Activated T-helper 1 cell treated with anti-CD3 and anti-CD28 coated beads, Interleukin-12 subunit alpha, Interleukin-12 subunit beta, Interleukin-2, Interleukin-4 antibody, amounts not matched to agents 30 ng/mL and 10 ng/mL and 1 ng/mL, durations not matched to agents 14 hours and 24 hours and 36 hours (primary cell): ENCODE results near the gene ZNF527. TPM values are rescaled to one million over a fixed set of nuclear protein-coding genes. Genes with fewer than 3 reads are reported as not detected.
"Not testable (repeated sequence)": the region's sequence is repeated elsewhere in the genome, so short reads cannot be mapped to it uniquely, and the experiment has no call there.

Source experiments
- DNase-seq: peaks from one replicate; pipeline ENCODE4 v3.0.0; 2021; ENCODE audit warnings: low spot score
- H3K27ac Mint-ChIP-seq: one replicate; pipeline ENCODE4 v1.8.0; 2021; ENCODE audit warnings: mild to moderate bottlenecking, mixed read lengths
- H3K27me3 Mint-ChIP-seq: one replicate; pipeline ENCODE4 v1.8.0; 2022; ENCODE audit warnings: mild to moderate bottlenecking, moderate library complexity, mixed read lengths; ENCODE audit not compliant: insufficient read depth
- H3K36me3 Mint-ChIP-seq: one replicate; pipeline ENCODE4 v1.8.0; 2021; ENCODE audit warnings: low read depth, mixed read lengths
- H3K4me1 Mint-ChIP-seq: one replicate; pipeline ENCODE4 v1.8.0; 2021; ENCODE audit warnings: low read depth, mixed read lengths
- H3K4me3 Mint-ChIP-seq: one replicate; pipeline ENCODE4 v1.8.0; 2021; ENCODE audit warnings: mild to moderate bottlenecking, moderate library complexity, mixed read lengths
- H3K9me3 Mint-ChIP-seq: one replicate; pipeline ENCODE4 v1.8.0; 2021; ENCODE audit warnings: mixed read lengths
- intact Hi-C: fragments of 100-400 bp; cut with micrococcal nuclease; formaldehyde crosslinking; loops from one replicate; pipeline ENCODE4 v1.15.1; 2024
- total RNA-seq: library from RNA; stranded (reverse); gene quantifications from 2 replicates; pipeline ENCODE4 v1.2.3, GENCODE V29; 2022

The ZNF527 gene
- total RNA-seq, 1 donor from 2014 or later: 4.5 TPM

GRCh38 chr19:37370386-37370879 lies 466 bp upstream of the ZNF527 start:
- intact Hi-C loops: loop anchor here (1.0 to 5.0 kb wide), 9 partner anchors 38 to 1156 kb away; partner anchors contain the start of genes CATSPERG, ZFP14, ZNF146 and ZNF383
- H3K36me3 Mint-ChIP-seq, H3K27me3 Mint-ChIP-seq, DNase-seq: not testable (repeated sequence)
- Mint-ChIP-seq H3K4me1 (peaks cover 13% of the 10 kb centered on the region), H3K4me3 (peak overlapping the region; percentile 99), H3K9me3 (peaks cover 31% of the 10 kb centered on the region), H3K27ac (peak overlapping the region; percentile 87)

- no peak overlapping the region for H3K4me3 Mint-ChIP-seq
- intact Hi-C loops: no loop called here
- H3K9me3 Mint-ChIP-seq: peaks cover 80% of the 10 kb centered on the region
These were observed 18.3 kb downstream of the ZNF527 start for GRCh38 chr19:37389234-37389633.

GRCh38 chr19:37391399-37391798 lies 20.5 kb downstream of the ZNF527 start:
- H3K27ac Mint-ChIP-seq, H3K27me3 Mint-ChIP-seq, H3K4me3 Mint-ChIP-seq, H3K4me1 Mint-ChIP-seq, intact Hi-C loops, DNase-seq: not testable (repeated sequence)
- Mint-ChIP-seq H3K9me3 (peaks cover 75% of the 10 kb centered on the region), H3K36me3 (peaks cover 24% of the 10 kb centered on the region)

More at GRCh38 chr19:37389234-37389633, 18.3 kb downstream of the ZNF527 start:
- H3K4me1 Mint-ChIP-seq: no peaks in the 10 kb centered on the region
- H3K27me3 Mint-ChIP-seq: no peaks in the 10 kb centered on the region
- H3K36me3 Mint-ChIP-seq: peaks cover 36% of the 10 kb centered on the region
- H3K27ac Mint-ChIP-seq: no peak overlapping the region
- no peak for DNase-seq

GRCh38 chr19:37401078-37401477 lies 30.2 kb downstream of the ZNF527 start:
- Mint-ChIP-seq H3K4me1 (no peaks in the 10 kb centered on the region), H3K27ac (no peak overlapping the region), H3K9me3 (peaks cover 75% of the 10 kb centered on the region), H3K27me3 (no peaks in the 10 kb centered on the region), H3K36me3 (no peaks in the 10 kb centered on the region), H3K4me3 (no peak overlapping the region)
- DNase-seq: no peak
- intact Hi-C loops: no loop called here

DNA sequence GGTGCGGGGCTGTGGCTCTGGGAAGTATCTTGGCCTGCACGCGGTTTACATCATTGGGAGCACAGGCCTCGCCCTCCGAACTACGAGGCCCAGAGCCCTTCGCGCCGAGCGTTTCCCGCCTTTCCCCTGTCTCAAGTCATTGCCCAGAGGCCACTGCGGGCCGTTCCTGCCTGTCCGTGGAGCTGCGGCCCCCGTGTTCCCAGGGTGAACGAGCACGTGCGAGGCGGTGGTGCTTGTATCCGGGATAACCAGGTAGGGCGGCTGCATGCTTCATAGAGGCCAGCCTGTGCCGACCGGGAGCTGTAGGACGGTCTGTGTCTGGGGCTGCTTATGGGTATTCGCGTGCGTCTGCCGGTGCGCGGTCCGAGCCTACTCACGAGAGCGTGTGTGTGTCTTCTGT lies 32.5 kb downstream of the ZNF527 start:
- Mint-ChIP-seq H3K27ac (no peak overlapping the region), H3K27me3 (no peaks in the 10 kb centered on the region), H3K9me3 (peaks cover 85% of the 10 kb centered on the region), H3K4me3 (no peak overlapping the region), H3K4me1 (no peaks in the 10 kb centered on the region), H3K36me3 (no peaks in the 10 kb centered on the region)
- DNase-seq: no peak
- intact Hi-C loops: no loop called here

GRCh38 chr19:37406140-37406846 lies 35.4 kb downstream of the ZNF527 start:
- DNase-seq, H3K36me3 Mint-ChIP-seq, H3K4me1 Mint-ChIP-seq, H3K27me3 Mint-ChIP-seq, H3K4me3 Mint-ChIP-seq, H3K27ac Mint-ChIP-seq, intact Hi-C loops: not testable (repeated sequence)
- H3K9me3 Mint-ChIP-seq: peaks cover 80% of the 10 kb centered on the region

DNA sequence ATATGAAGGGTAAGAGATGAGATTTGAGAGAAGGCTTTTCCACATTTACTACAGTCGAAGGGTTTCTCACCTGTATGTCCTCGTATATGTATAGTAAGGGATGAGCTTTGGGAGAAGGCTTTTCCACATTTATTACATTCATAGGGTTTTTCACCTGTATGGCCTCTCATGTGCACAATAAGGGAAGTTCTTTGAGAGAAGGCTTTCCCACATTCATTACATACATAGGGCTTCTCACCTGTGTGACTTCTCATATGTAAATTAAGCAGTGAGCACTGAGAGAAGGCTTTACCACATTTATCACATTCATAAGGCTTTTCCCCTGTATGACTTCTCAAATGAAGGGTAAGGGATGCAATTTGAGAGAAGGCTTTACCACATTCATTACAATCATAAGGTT lies 41.8 kb downstream of the ZNF527 start:
- H3K27me3 Mint-ChIP-seq: no peaks in the 10 kb centered on the region
- H3K9me3 Mint-ChIP-seq: peaks cover 68% of the 10 kb centered on the region
- intact Hi-C loops: no loop called here
- H3K4me1 Mint-ChIP-seq: no peaks in the 10 kb centered on the region
- DNase-seq: no peak
- H3K4me3 Mint-ChIP-seq: no peak overlapping the region
- peaks cover 19% of the 10 kb centered on the region for H3K36me3 Mint-ChIP-seq
- H3K27ac Mint-ChIP-seq: no peak overlapping the region

DNA sequence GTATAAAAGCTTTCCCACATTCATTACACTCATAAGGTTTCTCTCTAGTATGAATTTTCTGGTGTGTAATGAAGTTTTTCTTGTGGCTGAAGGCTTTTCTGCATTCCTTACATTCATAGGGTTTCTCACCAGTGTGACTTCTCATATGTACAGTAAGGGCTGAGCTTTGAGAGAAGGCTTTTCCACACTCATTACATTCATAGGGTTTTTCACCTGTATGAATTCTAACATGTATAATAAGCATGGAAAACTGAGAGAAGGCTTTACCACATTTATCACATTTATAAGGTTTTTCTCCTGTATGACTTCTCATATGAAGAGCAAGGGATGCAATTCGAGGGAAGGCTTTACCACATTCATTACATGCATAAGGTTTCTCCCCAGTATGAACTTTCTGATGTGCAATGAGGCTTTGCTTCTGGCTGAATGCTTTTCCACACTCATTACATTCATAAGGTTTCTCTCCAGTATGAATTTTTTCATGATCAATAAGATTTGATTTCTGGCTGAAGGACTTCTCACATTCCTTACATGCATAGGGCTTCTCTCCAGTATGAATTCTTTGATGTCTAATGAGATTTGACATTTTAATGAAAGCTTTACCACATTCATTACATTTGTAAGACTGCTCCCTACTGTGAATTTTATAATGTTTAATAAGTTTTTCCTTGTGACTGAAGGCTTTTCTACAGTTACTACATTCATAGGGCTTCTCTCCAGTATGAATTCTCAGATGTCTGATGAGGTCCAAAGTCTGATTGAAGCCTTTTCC lies 42.6 kb downstream of the ZNF527 start:
- H3K9me3 Mint-ChIP-seq: peaks cover 67% of the 10 kb centered on the region
- H3K27me3 Mint-ChIP-seq: no peaks in the 10 kb centered on the region
- no peak overlapping the region for H3K27ac Mint-ChIP-seq
- no peak overlapping the region for H3K4me3 Mint-ChIP-seq
- no peak for DNase-seq
- intact Hi-C loops: no loop called here
- H3K36me3 Mint-ChIP-seq: peaks cover 24% of the 10 kb centered on the region
- no peaks in the 10 kb centered on the region for H3K4me1 Mint-ChIP-seq

Other genes with a start within 250 kb of the ZNF527 start
- gene ZNF585A, start 198.4 kb upstream of the ZNF527 start, total RNA-seq: 1.2 and 2.6 TPM in 2 replicates
- 1.9 and 3.4 TPM in 2 replicates for gene ZNF585B, start 160.6 kb upstream of the ZNF527 start, total RNA-seq
- gene ZNF383, start 152.9 kb upstream of the ZNF527 start, total RNA-seq: 6.3 TPM in 2 replicates
- gene ZNF569, start 96.3 kb downstream of the ZNF527 start, total RNA-seq: 2.7 and 3.7 TPM in 2 replicates
- 2.1 and 2.8 TPM in 2 replicates for gene ZNF570, start 98.3 kb downstream of the ZNF527 start, total RNA-seq
- 0.39 and 0.44 TPM in 2 replicates for gene ZNF793, start 135.8 kb downstream of the ZNF527 start, total RNA-seq
- gene ZNF571, start 223.7 kb downstream of the ZNF527 start, total RNA-seq: 0.64 and 1.4 TPM in 2 replicates
- gene ZNF540, start 223.8 kb downstream of the ZNF527 start, total RNA-seq: 0.39 and 0.70 TPM in 2 replicates